Activated CD8-positive, alpha-beta T cell treated with anti-CD3 and anti-CD28 coated beads for 36 hours (primary cell): ENCODE measurements around the gene RAB26. TPM values are rescaled to one million over a fixed set of nuclear protein-coding genes. Genes with fewer than 3 reads are reported as not detected.

Source experiments
- ATAC-seq: fragments of 200-7000 bp; cut with Tn5 transposase; one replicate; pipeline ENCODE4 v1.10.0; 2021; ENCODE audit warnings: mild to moderate bottlenecking, moderate library complexity
- CTCF ChIA-PET: fragments of 350-600 bp; sonication (Branson Sonifier 250); formaldehyde crosslinking; loops from one replicate; lab custom pipeline; 2021; ENCODE audit warnings: antibody characterized with exemption; lab: Charles Lee
- POLR2A ChIA-PET: fragments of 350-600 bp; sonication (Branson Sonifier 250); formaldehyde crosslinking; loops from one replicate; lab custom pipeline; 2021; ENCODE audit warnings: antibody characterized with exemption; lab: Charles Lee
- DNase-seq: peaks from one replicate; pipeline ENCODE4 v3.0.0-alpha.2; 2020
- H3K27ac Mint-ChIP-seq: one replicate; pipeline ENCODE4 v1.8.0; 2021; ENCODE audit warnings: mild to moderate bottlenecking, mixed read lengths
- H3K27me3 Mint-ChIP-seq: one replicate; pipeline ENCODE4 v1.8.0; 2021; ENCODE audit warnings: mixed read lengths
- H3K36me3 Mint-ChIP-seq: one replicate; pipeline ENCODE4 v1.8.0; 2021; ENCODE audit warnings: low read depth, mixed read lengths
- H3K4me1 Mint-ChIP-seq: one replicate; pipeline ENCODE4 v1.8.0; 2021; ENCODE audit warnings: low read depth, mixed read lengths
- H3K4me3 Mint-ChIP-seq: one replicate; pipeline ENCODE4 v1.8.0; 2021; ENCODE audit warnings: mild to moderate bottlenecking, moderate library complexity, mixed read lengths
- H3K9me3 Mint-ChIP-seq: one replicate; pipeline ENCODE4 v1.8.0; 2021; ENCODE audit warnings: mixed read lengths
- intact Hi-C: fragments of 100-400 bp; cut with micrococcal nuclease; formaldehyde crosslinking; loops from one replicate; pipeline ENCODE4 v1.10.0; 2022
- total RNA-seq, 2 experiments: library from RNA; stranded (reverse); gene quantifications; one replicate each; pipeline ENCODE4 v1.2.3, GENCODE V29; 2021
- TF ChIP-seq, protein P1 (sequence below): fragments of 200-600 bp; IDR thresholded peaks from one replicate; pipeline ENCODE4 v1.8.0; 2022; ENCODE audit warnings: antibody characterized with exemption, mild to moderate bottlenecking

The RAB26 gene
- total RNA-seq, 2 experiments from 2014 or later = 0.34 to 0.49 TPM

- Mint-ChIP-seq H3K27me3 (no peaks in the 10 kb centered on the region), H3K9me3 (no peaks in the 10 kb centered on the region), H3K4me1 (peaks cover 1% of the 10 kb centered on the region), H3K27ac (peak overlapping the region; percentile 11), H3K36me3 (peaks cover 12% of the 10 kb centered on the region), H3K4me3 (no peak overlapping the region)
- ATAC-seq = no peak
- DNase-seq = no peak
- intact Hi-C loops = no loop called here
- ChIA-PET POLR2A (interaction anchor here (1.1 to 1.4 kb wide), 2 partner anchors 8 to 10 kb away, joined by 4 to 8 read pairs; partner anchors contain the start of gene TRAF7), CTCF (no interaction called here)
- TF ChIP-seq, protein P1, sequence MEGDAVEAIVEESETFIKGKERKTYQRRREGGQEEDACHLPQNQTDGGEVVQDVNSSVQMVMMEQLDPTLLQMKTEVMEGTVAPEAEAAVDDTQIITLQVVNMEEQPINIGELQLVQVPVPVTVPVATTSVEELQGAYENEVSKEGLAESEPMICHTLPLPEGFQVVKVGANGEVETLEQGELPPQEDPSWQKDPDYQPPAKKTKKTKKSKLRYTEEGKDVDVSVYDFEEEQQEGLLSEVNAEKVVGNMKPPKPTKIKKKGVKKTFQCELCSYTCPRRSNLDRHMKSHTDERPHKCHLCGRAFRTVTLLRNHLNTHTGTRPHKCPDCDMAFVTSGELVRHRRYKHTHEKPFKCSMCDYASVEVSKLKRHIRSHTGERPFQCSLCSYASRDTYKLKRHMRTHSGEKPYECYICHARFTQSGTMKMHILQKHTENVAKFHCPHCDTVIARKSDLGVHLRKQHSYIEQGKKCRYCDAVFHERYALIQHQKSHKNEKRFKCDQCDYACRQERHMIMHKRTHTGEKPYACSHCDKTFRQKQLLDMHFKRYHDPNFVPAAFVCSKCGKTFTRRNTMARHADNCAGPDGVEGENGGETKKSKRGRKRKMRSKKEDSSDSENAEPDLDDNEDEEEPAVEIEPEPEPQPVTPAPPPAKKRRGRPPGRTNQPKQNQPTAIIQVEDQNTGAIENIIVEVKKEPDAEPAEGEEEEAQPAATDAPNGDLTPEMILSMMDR = no peak
These were observed 14.9 kb downstream of the RAB26 start for GRCh38 chr16:2163211-2163881.

- TF ChIP-seq, protein P1 = no peak
- Mint-ChIP-seq H3K4me3 (no peak overlapping the region), H3K27me3 (no peaks in the 10 kb centered on the region), H3K36me3 (peaks cover 12% of the 10 kb centered on the region), H3K4me1 (no peaks in the 10 kb centered on the region), H3K9me3 (no peaks in the 10 kb centered on the region), H3K27ac (no peak overlapping the region)
- ChIA-PET POLR2A (interaction anchor here (1.3 to 1.7 kb wide), 2 partner anchors 9 to 11 kb away, joined by 5 read pairs; partner anchors contain the start of gene TRAF7), CTCF (no interaction called here)
- no peak for DNase-seq
- intact Hi-C loops = no loop called here
- ATAC-seq = no peak
These were observed 17.4 kb downstream of the RAB26 start for GRCh38 chr16:2165861-2166260.

DNA sequence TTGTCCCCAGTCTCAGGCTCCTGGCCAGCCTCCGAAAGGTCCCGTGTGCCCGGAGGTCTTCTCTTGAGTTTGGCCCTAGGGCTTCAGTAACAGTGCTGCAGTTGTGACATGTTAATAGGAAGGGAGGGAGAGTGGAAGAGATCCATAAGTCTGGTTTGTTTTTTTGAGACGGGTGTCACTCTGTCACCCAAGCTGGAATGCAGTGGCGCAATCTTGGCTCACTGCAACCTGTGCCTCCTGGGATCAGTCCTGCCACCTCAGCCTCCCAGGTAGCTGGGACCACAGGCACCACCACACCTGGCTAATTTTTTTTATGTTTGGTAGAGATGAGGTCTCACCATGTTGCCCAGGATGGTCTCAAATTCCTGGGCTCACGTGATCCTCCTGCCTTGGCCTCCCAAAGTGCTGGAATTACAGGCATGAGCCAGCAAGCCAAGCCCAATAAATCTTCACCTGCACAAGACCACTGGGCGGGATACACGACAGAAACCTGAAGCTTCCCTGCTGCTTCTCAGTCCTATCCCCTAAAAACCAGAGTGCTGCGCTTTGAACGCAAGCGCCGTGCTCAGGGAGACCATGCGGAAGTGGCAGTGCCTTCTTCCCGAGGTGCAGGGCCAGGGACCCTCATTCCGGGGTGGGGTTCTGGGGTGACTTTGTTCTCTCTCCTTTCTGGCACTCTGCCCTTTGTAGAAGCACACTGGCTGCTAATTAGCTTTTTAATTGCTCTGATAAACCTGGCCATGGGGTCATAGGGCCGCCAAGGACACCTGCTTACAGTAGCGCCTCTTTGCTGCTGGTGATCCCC lies 18.0 kb downstream of the RAB26 start:
- TF ChIP-seq, protein P1 = no peak
- Mint-ChIP-seq H3K9me3 (no peaks in the 10 kb centered on the region), H3K4me1 (no peaks in the 10 kb centered on the region), H3K36me3 (peaks cover 12% of the 10 kb centered on the region), H3K4me3 (no peak overlapping the region), H3K27ac (no peak overlapping the region), H3K27me3 (no peaks in the 10 kb centered on the region)
- DNase-seq (no peak), ATAC-seq (no peak)
- ChIA-PET CTCF (no interaction called here), POLR2A (interaction anchor here (1.3 to 1.7 kb wide), 2 partner anchors 8 to 11 kb away, joined by 5 read pairs; partner anchors contain the start of gene TRAF7)
- intact Hi-C loops = no loop called here

DNA sequence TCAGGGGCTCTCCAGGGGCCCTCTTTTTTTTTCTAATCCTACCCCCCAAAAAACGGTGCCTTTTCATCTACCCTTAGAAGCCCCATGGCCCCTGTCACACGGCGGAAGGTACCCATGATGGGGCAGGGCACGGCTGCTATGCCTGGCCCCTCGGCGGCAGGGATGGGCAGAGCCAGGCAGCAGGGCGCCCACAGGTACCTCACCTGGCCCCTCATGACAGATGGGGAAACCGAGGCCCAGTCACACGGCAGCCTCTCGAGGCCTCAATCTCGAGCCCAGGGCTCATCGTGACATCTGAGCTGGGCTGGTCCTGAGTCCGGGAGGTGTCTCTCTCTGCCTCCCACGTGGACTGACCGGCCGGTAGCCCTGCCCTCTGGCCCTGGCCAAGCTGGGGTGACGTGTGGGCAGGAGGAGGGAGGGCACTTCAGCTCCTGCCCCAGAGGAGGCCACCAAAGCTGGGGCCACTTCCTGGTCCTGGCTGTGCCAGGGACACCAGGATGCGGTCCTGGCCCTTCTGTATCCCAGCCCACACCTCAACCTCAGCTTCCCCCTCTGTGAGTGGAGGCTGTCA lies 18.7 kb downstream of the RAB26 start:
- Mint-ChIP-seq H3K4me3 (no peak overlapping the region), H3K4me1 (no peaks in the 10 kb centered on the region), H3K36me3 (peaks cover 15% of the 10 kb centered on the region), H3K27me3 (no peaks in the 10 kb centered on the region), H3K27ac (no peak overlapping the region), H3K9me3 (no peaks in the 10 kb centered on the region)
- TF ChIP-seq, protein P1 = no peak
- ChIA-PET POLR2A (interaction anchor here (1.4 to 1.7 kb wide), 3 partner anchors 12 to 14 kb away, joined by 5 to 6 read pairs (median 5); partner anchors contain the start of gene TRAF7), CTCF (no interaction called here)
- DNase-seq (no peak), ATAC-seq (no peak)
- intact Hi-C loops = no loop called here
